Sigmoid colon (tissue), 4 donors: ENCODE results near the gene RACK1.

Source experiments
- CTCF ChIP-seq, 4 experiments: fragments of 450-650 bp in 3 of 4; fragments of 200-600 bp in 1 of 4; IDR thresholded peaks; one replicate each; pipeline ENCODE4 v1.5.1; 2016 to 2019; ENCODE audit warnings: antibody characterized with exemption in 4 of 4, mild to moderate bottlenecking in 3 of 4, moderate library complexity in 2 of 4
- POLR2AphosphoS5 ChIP-seq, 4 donors: sonication (generic); formaldehyde crosslinking; IDR thresholded peaks; one replicate each; pipeline ENCODE4 v1.6.1; 2017; ENCODE audit warnings: antibody characterized with exemption in 4 of 4

- TF ChIP-seq POLR2AphosphoS5 (IDR thresholded peaks at IDR 0.05) (no peak), CTCF (IDR thresholded peaks at IDR 0.05) (no peak)
These were observed 38.2 kb upstream of the RACK1 start for GRCh38 chr5:181281984-181282316.
